Heart right ventricle (tissue), 16 donors: Measurements from ENCODE around the gene PARP6. TPM values are rescaled to one million over a fixed set of nuclear protein-coding genes. Genes with fewer than 3 reads are reported as not detected.

Experiments used
- ATAC-seq, 8 donors: fragments of 200-7000 bp; cut with Tn5 transposase; one replicate each; pipeline ENCODE4 v1.9.1; 2020; ENCODE audit warnings: mild to moderate bottlenecking in 8 of 8, moderate library complexity in 8 of 8, moderate number of reproducible peaks in 1 of 8
- DNase-seq, 2 donors: peaks; one replicate each; pipeline ENCODE4 v3.0.0-alpha.2; 2020
- H3K27ac ChIP-seq, 10 donors: fragments of 200-600 bp; sonication (generic) in 2 of 10; one replicate each; pipeline versions ENCODE4 v1.5.0 to v1.8.0; 2020 to 2022; ENCODE audit warnings: mild to moderate bottlenecking in 3 of 10
- H3K27me3 ChIP-seq, 7 donors: fragments of 200-600 bp; one replicate each; pipeline ENCODE4 v1.8.0; 2021 to 2022; ENCODE audit warnings: mild to moderate bottlenecking in 2 of 7
- H3K36me3 ChIP-seq, 9 donors: fragments of 200-600 bp; sonication (generic) in 1 of 9; one replicate each; pipeline versions ENCODE4 v1.5.0 to v1.8.0; 2020 to 2022; ENCODE audit warnings: mild to moderate bottlenecking in 2 of 9
- H3K4me1 ChIP-seq, 9 donors: fragments of 200-600 bp; sonication (generic) in 1 of 9; one replicate each; pipeline versions ENCODE4 v1.5.0 to v1.8.0; 2020 to 2022; ENCODE audit warnings: mild to moderate bottlenecking in 4 of 9
- H3K4me3 ChIP-seq, 10 donors: fragments of 200-600 bp; sonication (generic) in 2 of 10; one replicate each; pipeline versions ENCODE4 v1.5.0 to v1.8.0; 2020 to 2022; ENCODE audit warnings: mild to moderate bottlenecking in 7 of 10, moderate library complexity in 2 of 10
- H3K9me3 ChIP-seq, 11 donors: fragments of 200-600 bp in 10 of 11; sonication (generic) in 2 of 11; one replicate each; pipeline versions ENCODE4 v1.5.0 to v1.8.0; 2013 to 2022; ENCODE audit warnings: mild to moderate bottlenecking in 2 of 11, control low read depth in 1 of 11, moderate library complexity in 1 of 11
- CTCF ChIP-seq, 9 donors: fragments of 200-600 bp; sonication (generic) in 2 of 9; IDR thresholded peaks; one replicate each; pipeline versions ENCODE4 v1.5.0 to v1.8.0; 2021 to 2022; ENCODE audit warnings: antibody characterized with exemption in 9 of 9, mild to moderate bottlenecking in 5 of 9, moderate library complexity in 1 of 9
- WGBS, 2 donors: extraction: QIAGEN DNeasy Blood & Tissue Kit; methylation state at CpG; one replicate each; pipeline ENCODE4 v1.1.7; 2013; ENCODE audit warnings: inconsistent platforms in 1 of 2; 5-methylcytosine and 5-hydroxymethylcytosine counted together
- intact Hi-C, 10 donors: fragments of 100-400 bp; cut with DNase I; formaldehyde crosslinking; loops; one replicate each; pipeline versions ENCODE4 v1.11.1 to v1.14.2; 2022
- polyA plus RNA-seq, 2 donors: library from polyadenylated mRNA; stranded (reverse); fragments of 200-250 nt; gene quantifications; one replicate each; pipeline ENCODE4 v1.2.3, GENCODE V29; 2013
- total RNA-seq, 10 donors: library from RNA; stranded (reverse); fragmentation: NEBNext Ultra II Directional in 3 of 10; extraction: Animal tissue kit (Norgen Biotek cat#: 25700) in 3 of 10; gene quantifications; one replicate each; pipeline versions ENCODE4 v1.2.1 to v1.2.4, GENCODE V29; 2021 to 2023
- donor health status: Arrhythmogenic right ventricular cardiomyopathy.
- donor health status: ischemic (EF 13 %, LVEDD 7.1; RV severe dilation, severe dysfunction).
- donor health status: healthy with polysubstance abuse.
- donor health status: DM: no; HTN: yes; CAD: no.
- donor health status: DM: no; HTN: no; CAD: no.
- donor health status: ischemic (EF 25% LVEDD 6.9; RV normal size, moderate dysfunction).
- donor health status: ischemic (EF 25% LVEDD 5.7; RV mildly dilated, moderate dysfunction).
- donor health status: healthy.
- donor health status: DM: yes; HTN: yes; CAD: no.
- donor health status: Ischemic cardiomyopathy.
- donor health status: ischemic (EF 35%, LVEDD 5.7; RV mildly dilated, moderate dysfunction).
- donor health status: nonischemic (EF 11% LVEDD 7.7; RV severe dilation, severe dysfunction).
- donor health status: DM: yes; HTN: yes; CAD: no.
- donor health status: PGD.
- donor health status: ischemic (EF 29% LVEDD 5.4; RV normal size, mild dysfunction).
- donor health status: nonischemic (EF 23%, LVEDD 6.1; RV moderate dilation, normal function).

Gene PARP6
- total and polyA plus RNA-seq, 12 donors, result 28.2 to 113 (median 37.6) TPM

GRCh38 chr15:72238586-72238985 lies 33.8 kb downstream of the PARP6 start:
- H3K27me3 ChIP-seq, result no peaks in the 10 kb centered on the region
- no peak for TF ChIP-seq CTCF (IDR thresholded peaks at IDR 0.05)
- no peak overlapping the region for H3K27ac ChIP-seq
- H3K9me3 ChIP-seq, result no peaks in the 10 kb centered on the region
- no peak for DNase-seq
- ATAC-seq, result no peak
- intact Hi-C loops, result loop anchor here in 1 of 10 donors (5.0 kb wide), 1 partner anchor 36 kb away; no protein-coding TSS in a partner anchor
- peaks cover 0 to 20% (median 0%) of the 10 kb centered on the region in 9 donors for H3K4me1 ChIP-seq
- WGBS, 2 donors, result 96 to 99% methylated on average over 3 of the region's 3 CpGs
- peaks cover 0 to 60% (median 41%) of the 10 kb centered on the region in 9 donors for H3K36me3 ChIP-seq
- no peak overlapping the region for H3K4me3 ChIP-seq

- ATAC-seq (no peak), DNase-seq (no peak)
- no peak for TF ChIP-seq CTCF (IDR thresholded peaks at IDR 0.05)
- H3K27ac ChIP-seq, result peak overlapping the region in 3 of 10 donors; percentile 21 to 89 (median 63)
- H3K36me3 ChIP-seq, result peaks cover 0 to 52% (median 37%) of the 10 kb centered on the region in 9 donors
- 93 to 100% methylated on average over 1 of the region's 1 CpG for WGBS, 2 donors
- intact Hi-C loops, result loop anchor here in 1 of 10 donors (5.0 kb wide), 1 partner anchor 36 kb away; no protein-coding TSS in a partner anchor
- H3K9me3 ChIP-seq, result no peaks in the 10 kb centered on the region
- peaks cover 0 to 26% (median 1%) of the 10 kb centered on the region in 9 donors for H3K4me1 ChIP-seq
- no peaks in the 10 kb centered on the region for H3K27me3 ChIP-seq
- no peak overlapping the region for H3K4me3 ChIP-seq
These were observed 34.5 kb downstream of the PARP6 start for GRCh38 chr15:72237853-72238224.

DNA sequence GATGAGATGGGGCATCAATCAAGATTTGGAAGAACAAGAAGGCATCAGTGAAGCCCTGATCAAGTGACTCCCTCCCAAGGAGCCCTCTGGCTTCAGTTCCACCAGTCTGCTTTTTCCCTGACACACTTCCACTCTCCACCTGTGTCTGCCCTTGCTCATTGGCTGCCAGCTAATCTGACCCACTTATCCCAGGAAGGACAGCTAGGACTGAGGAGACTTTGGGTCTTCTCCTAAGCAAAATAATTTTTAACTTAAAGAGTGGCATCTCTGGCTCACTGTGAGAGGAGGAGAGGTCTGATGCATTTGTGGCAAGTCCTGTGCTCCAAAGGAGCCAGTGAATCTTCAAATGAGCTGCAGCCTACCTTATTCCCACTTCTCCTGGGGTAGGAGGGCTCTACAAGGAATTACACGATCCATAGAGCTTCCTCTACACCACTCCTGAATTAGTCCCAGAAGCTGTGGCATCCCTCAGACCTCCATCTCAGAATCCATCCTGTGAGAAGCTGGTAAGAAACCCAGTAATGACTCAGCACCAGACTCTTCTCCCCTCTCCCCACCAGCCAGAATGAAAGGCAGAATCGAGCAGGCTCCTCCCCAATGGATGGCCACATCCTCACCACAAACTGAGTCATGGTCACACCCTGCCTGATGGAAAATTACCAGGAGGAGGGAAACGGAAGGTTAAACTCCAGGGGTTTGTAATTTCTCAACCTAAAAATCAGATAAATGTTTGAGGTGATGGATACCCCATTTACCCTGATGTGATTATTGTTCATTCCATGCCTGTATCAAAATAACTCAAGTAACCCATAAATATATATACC lies 35.1 kb downstream of the PARP6 start:
- DNase-seq (peak in 1 of 2 donors; percentile 25), ATAC-seq (peak in 7 of 8 donors; percentile 24 to 95 (median 60))
- Histone ChIP-seq H3K36me3 (peaks cover 0 to 46% (median 32%) of the 10 kb centered on the region in 9 donors), H3K4me3 (peak overlapping the region in 1 of 10 donors; percentile 27), H3K9me3 (no peaks in the 10 kb centered on the region), H3K27ac (peak overlapping the region in 4 of 10 donors; percentile 1 to 89 (median 42)), H3K4me1 (peaks cover 3 to 32% (median 7%) of the 10 kb centered on the region in 9 donors), H3K27me3 (no peaks in the 10 kb centered on the region)
- intact Hi-C loops, result loop anchor here in 1 of 10 donors (5.0 kb wide), 1 partner anchor 35 kb away; no protein-coding TSS in a partner anchor
- 46 to 52% methylated on average over 3 of the region's 3 CpGs for WGBS, 2 donors
- no peak for TF ChIP-seq CTCF (IDR thresholded peaks at IDR 0.05)

GRCh38 chr15:72236381-72237003 lies 35.9 kb downstream of the PARP6 start:
- intact Hi-C loops, result loop anchor here in 1 of 10 donors (5.0 kb wide), 1 partner anchor 34 kb away; no protein-coding TSS in a partner anchor
- H3K27ac ChIP-seq, result peak overlapping the region in 1 of 10 donors; percentile 89
- ATAC-seq, result no peak
- DNase-seq, result no peak
- no peaks in the 10 kb centered on the region for H3K27me3 ChIP-seq
- TF ChIP-seq CTCF (IDR thresholded peaks at IDR 0.05), result no peak
- H3K36me3 ChIP-seq, result peaks cover 0 to 39% (median 24%) of the 10 kb centered on the region in 9 donors
- no peaks in the 10 kb centered on the region for H3K9me3 ChIP-seq
- peak overlapping the region in 1 of 10 donors; percentile 27 for H3K4me3 ChIP-seq
- WGBS, 2 donors, result 87 to 89% methylated on average over 2 of the region's 2 CpGs
- peaks cover 3 to 38% (median 12%) of the 10 kb centered on the region in 9 donors for H3K4me1 ChIP-seq
